HepG2 (cell line): ENCODE results near the gene BCL11B. TPM values are rescaled to one million over a fixed set of nuclear protein-coding genes. Genes with fewer than 3 reads are reported as not detected.

Source experiments
- ATAC-seq: fragments of 200-7000 bp; cut with Tn5 transposase; 3 replicates; pipeline ENCODE4 v1.9.1; 2020; ENCODE audit warnings: mild to moderate bottlenecking, moderate library complexity
- BruUV-seq: library from RNA; stranded (reverse); fragments of 400-500 nt; replicated peaks from 2 replicates; lab custom pipeline; 2021; lab: Mats Ljungman, UMichigan
- CTCF ChIA-PET: fragments of 300-600 bp; formaldehyde crosslinking; extraction: SDS; loops from one replicate; lab custom pipeline; 2021; ENCODE audit warnings: low total read pairs, inconsistent platforms, low intra/inter-chr PET ratio; lab: Yijun Ruan, JAX
- POLR2A ChIA-PET: fragments of 350-600 bp; sonication (Branson Sonifier 250); formaldehyde crosslinking; loops from one replicate; lab custom pipeline; 2020; ENCODE audit warnings: antibody characterized with exemption, inconsistent platforms; lab: Yijun Ruan, JAX
- DNase-seq: peaks from one replicate; pipeline ENCODE4 v3.0.0-alpha.2; 2015; ENCODE audit warnings: low spot score
- FAIRE-seq: peaks from 3 replicates; lab custom pipeline; 2011; peaks lifted over from hg19 to GRCh38; lab: Jason Lieb, UNC
- H2AFZ ChIP-seq: one replicate; pipeline ENCODE4 v1.6.1; 2011; ENCODE audit warnings: low read length, inconsistent platforms
- H3K27ac ChIP-seq: fragments of 300-600 bp; 3 replicates; pipeline ENCODE4 v1.8.0; 2011; ENCODE audit warnings: mixed run types, mild to moderate bottlenecking, mixed read lengths, low read length, inconsistent platforms; ENCODE audit not compliant: insufficient read depth; ENCODE audit errors: extremely low read length
- H3K27me3 ChIP-seq, 2 experiments: fragments of 200-600 bp in 1 of 2; 2 replicates in 1 of 2; 3 replicates in 1 of 2; pipeline versions ENCODE4 v1.6.0 to v1.8.0; 2011; ENCODE audit warnings: low read length in 2 of 2, mild to moderate bottlenecking in 2 of 2, moderate library complexity in 2 of 2, inconsistent platforms in 1 of 2; ENCODE audit not compliant: insufficient read depth in 2 of 2, control insufficient read depth in 1 of 2
- H3K36me3 ChIP-seq, 2 experiments: fragments of 200-600 bp in 1 of 2; replicated peaks in 1 of 2; 2 replicates in 1 of 2; 3 replicates in 1 of 2; pipeline versions ENCODE4 v1.5.1 to v1.8.0; 2011; ENCODE audit warnings: low read length in 2 of 2, inconsistent platforms in 1 of 2; ENCODE audit not compliant: insufficient read depth in 2 of 2, control insufficient read depth in 1 of 2
- H3K4me1 ChIP-seq: 2 replicates; pipeline ENCODE4 v1.5.1; 2012; ENCODE audit warnings: low read length, inconsistent platforms; ENCODE audit not compliant: insufficient read depth
- H3K4me2 ChIP-seq: 2 replicates; pipeline ENCODE4 v1.6.0; 2011; ENCODE audit warnings: low read depth, low read length, inconsistent platforms
- H3K4me3 ChIP-seq, 3 experiments: fragments of 200-600 bp in 1 of 3; sonication (generic), shearing (Covaris generic) in 1 of 3; replicated peaks in 1 of 3; 2 replicates each; pipeline ENCODE4 v1.5.1; 2011 to 2016; ENCODE audit warnings: low read length in 3 of 3, inconsistent platforms in 2 of 3, low read depth in 2 of 3, mild to moderate bottlenecking in 2 of 3, control low read depth in 1 of 3, mixed read lengths in 1 of 3; ENCODE audit not compliant: insufficient read depth in 1 of 3
- H3K79me2 ChIP-seq: one replicate; pipeline ENCODE4 v1.6.1; 2011; ENCODE audit warnings: low read length, inconsistent platforms; ENCODE audit not compliant: insufficient read depth
- H3K9ac ChIP-seq: 2 replicates; pipeline ENCODE4 v1.6.0; 2011; ENCODE audit warnings: mild to moderate bottlenecking, low read depth, low read length, inconsistent platforms; ENCODE audit not compliant: insufficient read depth
- H3K9me3 ChIP-seq: 2 replicates; pipeline ENCODE4 v1.5.1; 2012; ENCODE audit warnings: mild to moderate bottlenecking, low read length
- H4K20me1 ChIP-seq: 2 replicates; pipeline ENCODE4 v1.6.0; 2011; ENCODE audit warnings: inconsistent platforms, mild to moderate bottlenecking, low read length, moderate library complexity; ENCODE audit not compliant: insufficient read depth
- ETV6 ChIP-seq: sonication (generic); formaldehyde crosslinking; conservative IDR thresholded peaks from 2 replicates; pipeline ENCODE4 v1.4.0; 2020; ENCODE audit warnings: missing genetic modification reagents
- MED13 ChIP-seq: sonication (generic); formaldehyde crosslinking; IDR thresholded peaks from 2 replicates; pipeline ENCODE4 v1.5.0; 2020; ENCODE audit warnings: missing genetic modification reagents
- MTA1 ChIP-seq: sonication (generic); formaldehyde crosslinking; IDR thresholded peaks from 2 replicates; pipeline ENCODE4 v1.4.0; 2020; ENCODE audit warnings: missing genetic modification reagents, mild to moderate bottlenecking, borderline replicate concordance
- NFIC ChIP-seq: IDR thresholded peaks from 2 replicates; pipeline ENCODE4 v1.6.1; 2012; ENCODE audit warnings: mild to moderate bottlenecking, low read length, inconsistent platforms
- POLR2G ChIP-seq: fragments of 200-400 bp; formaldehyde crosslinking; IDR thresholded peaks from 2 replicates; pipeline ENCODE4 v1.6.1; 2018; ENCODE audit warnings: mild to moderate bottlenecking, low read depth, low read length, moderate library complexity
- SNAPC2 ChIP-seq: sonication (generic); formaldehyde crosslinking; IDR thresholded peaks from 2 replicates; pipeline ENCODE4 v1.8.1; 2022; ENCODE audit warnings: mild to moderate bottlenecking, missing genetic modification reagents
- SOX6 ChIP-seq, 2 experiments: fragments of 450-650 bp in 1 of 2; sonication (generic) in 1 of 2; formaldehyde crosslinking in 1 of 2; IDR thresholded peaks; 2 replicates each; pipeline versions ENCODE4 v1.4.0 to v1.6.1; 2017 to 2020; ENCODE audit warnings: antibody characterized with exemption in 1 of 2, mild to moderate bottlenecking in 1 of 2, missing genetic modification reagents in 1 of 2
- SP1 ChIP-seq, 2 experiments: fragments of 450-650 bp in 1 of 2; sonication (generic) in 1 of 2; formaldehyde crosslinking in 1 of 2; IDR thresholded peaks; 2 replicates each; pipeline versions ENCODE4 v1.4.0 to v1.6.1; 2016 to 2020; ENCODE audit warnings: missing genetic modification reagents in 1 of 2
- SP4 ChIP-seq: sonication (generic); formaldehyde crosslinking; IDR thresholded peaks from 2 replicates; pipeline ENCODE4 v1.8.1; 2023; ENCODE audit warnings: mild to moderate bottlenecking, missing genetic modification reagents
- XRCC5 ChIP-seq: fragments of 200-400 bp; formaldehyde crosslinking; optimal IDR thresholded peaks from 2 replicates; pipeline ENCODE3; 2017; ENCODE audit warnings: mild to moderate bottlenecking, low read length
- ZMYM4 ChIP-seq: sonication (generic); formaldehyde crosslinking; IDR thresholded peaks from 2 replicates; pipeline ENCODE4 v1.8.1; 2023; ENCODE audit warnings: mild to moderate bottlenecking, missing genetic modification reagents
- ZNF292 ChIP-seq: sonication (generic); formaldehyde crosslinking; IDR thresholded peaks from 2 replicates; pipeline ENCODE4 v1.8.1; 2022; ENCODE audit warnings: mild to moderate bottlenecking, low read depth, missing genetic modification reagents, borderline replicate concordance
- ZNF431 ChIP-seq: sonication (generic); formaldehyde crosslinking; IDR thresholded peaks from 2 replicates; pipeline ENCODE4 v1.9.0; 2022; ENCODE audit warnings: missing genetic modification reagents, low read depth, mild to moderate bottlenecking, borderline replicate concordance
- ZNF720 ChIP-seq: sonication (generic); formaldehyde crosslinking; IDR thresholded peaks from 2 replicates; pipeline ENCODE4 v1.4.0; 2020; ENCODE audit warnings: missing genetic modification reagents
- ZNF747 ChIP-seq: sonication (generic); formaldehyde crosslinking; IDR thresholded peaks from 2 replicates; pipeline ENCODE4 v1.8.1; 2023; ENCODE audit warnings: missing genetic modification reagents, mild to moderate bottlenecking, borderline replicate concordance
- ZNF839 ChIP-seq: sonication (generic); formaldehyde crosslinking; IDR thresholded peaks from 2 replicates; pipeline ENCODE4 v1.4.0; 2020; ENCODE audit warnings: missing genetic modification reagents, mild to moderate bottlenecking, borderline replicate concordance
- WGBS: methylation state at CpG from one replicate; pipeline ENCODE4 v1.1.6; 2017; ENCODE audit warnings: low lambda C conversion rate; 5-methylcytosine and 5-hydroxymethylcytosine counted together
- in situ Hi-C: cut with HindIII; loops from 2 replicates; pipeline ENCODE4 v1.10.0; 2017; ENCODE audit warnings: low pct_unique_long_range_greater_than_20kb; ENCODE audit not compliant: extremely low pct_ligation_motif_present
- intact Hi-C: fragments of 100-400 bp; cut with micrococcal nuclease; formaldehyde crosslinking; loops from one replicate; pipeline ENCODE4 v1.10.0; 2022; ENCODE audit not compliant: unreplicated experiment
- polyA plus RNA-seq, 8 experiments: library from polyadenylated mRNA; depleted of rRNA in 3 of 8; stranded (reverse) in 7 of 8; unstranded in 1 of 8; fragments of >200 nt; fragmentation: Illumina TruSeq in 4 of 8; extraction: Trizol in 4 of 8; gene quantifications; 2 replicates each; pipeline versions ENCODE4 v1.2.1 to v1.2.3, GENCODE V29; 2011 to 2016; ENCODE audit warnings: low read depth in 4 of 8, missing spikeins in 1 of 8, mixed read lengths in 1 of 8; ENCODE audit not compliant: insufficient read depth in 1 of 8
- total RNA-seq, 5 experiments: library from RNA; depleted of rRNA; stranded (reverse); fragments of >200 nt; fragmentation: Illumina TruSeq; extraction: Trizol; gene quantifications; 2 replicates each; pipeline ENCODE4 v1.2.3, GENCODE V29; 2016; ENCODE audit warnings: low read depth in 1 of 5
- TF ChIP-seq, protein P1 (sequence below): sonication (generic); formaldehyde crosslinking; IDR thresholded peaks from 2 replicates; pipeline ENCODE4 v1.9.0; 2021; ENCODE audit warnings: missing genetic modification reagents, borderline replicate concordance

Gene BCL11B
- total and polyA plus RNA-seq, 2 of the 13 experiments (the other 11 are each of a cell fraction or from before 2014, with no cell fraction given), result not detected

DNA sequence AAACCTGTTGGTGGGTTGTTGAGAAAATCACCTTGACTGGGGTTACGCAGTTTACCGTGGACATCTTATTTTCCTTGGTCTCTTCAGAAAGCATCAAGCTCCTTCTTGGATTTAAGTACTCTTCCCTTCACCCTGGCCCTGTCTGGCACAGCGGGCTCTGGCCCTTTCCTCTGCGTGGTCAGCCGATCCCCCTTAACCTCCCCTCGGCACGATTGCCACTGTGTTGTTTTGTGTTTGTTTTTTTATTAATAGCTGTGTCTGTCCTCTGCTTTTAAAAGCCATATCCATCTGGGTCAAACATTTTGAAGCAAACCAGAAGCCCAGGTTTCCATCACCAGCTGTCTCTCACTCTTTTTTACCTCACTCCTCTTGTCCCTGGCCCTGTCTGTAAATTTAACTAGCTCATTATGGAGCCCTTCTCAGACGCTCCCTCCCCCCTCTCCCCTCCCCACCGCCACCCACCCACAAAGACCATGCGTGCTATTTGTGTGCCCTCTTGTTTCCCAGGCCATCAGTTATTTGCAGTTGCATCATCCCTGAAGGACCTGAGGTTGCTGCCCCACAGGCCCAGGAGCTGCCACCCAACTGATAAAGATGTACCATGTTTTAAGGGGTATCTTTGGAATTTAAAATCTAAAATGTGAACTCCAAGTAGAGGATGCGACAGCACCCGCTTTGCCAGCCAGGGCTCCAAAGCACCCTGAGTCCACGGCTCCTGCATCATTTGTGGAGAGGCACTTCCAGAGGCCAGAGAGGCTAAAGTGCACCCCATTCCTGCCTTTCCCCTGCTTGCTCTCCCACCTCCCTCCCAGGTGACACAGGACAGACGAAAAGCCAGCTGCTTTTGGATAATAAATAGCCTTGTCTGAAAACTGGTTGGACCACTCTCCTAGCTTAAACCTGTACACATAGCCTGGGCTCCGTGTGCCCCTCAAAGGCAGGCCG lies 3.9 kb downstream of the BCL11B start:
- Histone ChIP-seq H3K9ac (no peak overlapping the region), H3K4me2 (no peak overlapping the region), H4K20me1 (no peaks in the 10 kb centered on the region), H3K4me1 (peaks cover 17% of the 10 kb centered on the region), H2AFZ (no peak overlapping the region), H3K4me3 (no peak overlapping the region), H3K27me3 (peaks cover 8 to 61% of the 10 kb centered on the region in 2 experiments; a peak in 4 of 5 replicates), H3K9me3 (no peaks in the 10 kb centered on the region), H3K79me2 (no peaks in the 10 kb centered on the region), H3K27ac (no peak overlapping the region), H3K36me3 (no peaks in the 10 kb centered on the region)
- 13% methylated on average over 15 of the region's 16 CpGs for WGBS
- ChIA-PET CTCF (no interaction called here), POLR2A (no interaction called here)
- intact Hi-C loops, result loop anchor here (5.0 to 10.0 kb wide), 3 partner anchors 1131 to 1973 kb away; no protein-coding TSS in a partner anchor
- no peak for DNase-seq
- no peak for ATAC-seq
- in situ Hi-C loops, result loop anchor here (10.0 to 25.0 kb wide), 3 partner anchors 143 to 1281 kb away; no protein-coding TSS in a partner anchor
- no TSS peak for BruUV-seq
- TF ChIP-seq ZNF747 (CRISPR knock-in tag) (no peak), ZMYM4 (CRISPR knock-in tag) (no peak), SNAPC2 (CRISPR knock-in tag) (no peak), XRCC5 (no peak), MED13 (CRISPR knock-in tag) (no peak), POLR2G (no peak), ETV6 (CRISPR knock-in tag) (no peak), SOX6 (IDR thresholded peaks at IDR 0.05) (no peak), SOX6 (CRISPR knock-in tag; IDR thresholded peaks at IDR 0.05) (no peak), ZNF839 (CRISPR knock-in tag) (no peak), ZNF431 (no peak), MTA1 (CRISPR knock-in tag) (no peak), ZNF292 (CRISPR knock-in tag) (no peak), SP1 (IDR thresholded peaks at IDR 0.05) (no peak), SP1 (CRISPR knock-in tag; IDR thresholded peaks at IDR 0.05) (no peak), NFIC (no peak), SP4 (CRISPR knock-in tag) (no peak), ZNF720 (no peak)
- TF ChIP-seq, protein P1, sequence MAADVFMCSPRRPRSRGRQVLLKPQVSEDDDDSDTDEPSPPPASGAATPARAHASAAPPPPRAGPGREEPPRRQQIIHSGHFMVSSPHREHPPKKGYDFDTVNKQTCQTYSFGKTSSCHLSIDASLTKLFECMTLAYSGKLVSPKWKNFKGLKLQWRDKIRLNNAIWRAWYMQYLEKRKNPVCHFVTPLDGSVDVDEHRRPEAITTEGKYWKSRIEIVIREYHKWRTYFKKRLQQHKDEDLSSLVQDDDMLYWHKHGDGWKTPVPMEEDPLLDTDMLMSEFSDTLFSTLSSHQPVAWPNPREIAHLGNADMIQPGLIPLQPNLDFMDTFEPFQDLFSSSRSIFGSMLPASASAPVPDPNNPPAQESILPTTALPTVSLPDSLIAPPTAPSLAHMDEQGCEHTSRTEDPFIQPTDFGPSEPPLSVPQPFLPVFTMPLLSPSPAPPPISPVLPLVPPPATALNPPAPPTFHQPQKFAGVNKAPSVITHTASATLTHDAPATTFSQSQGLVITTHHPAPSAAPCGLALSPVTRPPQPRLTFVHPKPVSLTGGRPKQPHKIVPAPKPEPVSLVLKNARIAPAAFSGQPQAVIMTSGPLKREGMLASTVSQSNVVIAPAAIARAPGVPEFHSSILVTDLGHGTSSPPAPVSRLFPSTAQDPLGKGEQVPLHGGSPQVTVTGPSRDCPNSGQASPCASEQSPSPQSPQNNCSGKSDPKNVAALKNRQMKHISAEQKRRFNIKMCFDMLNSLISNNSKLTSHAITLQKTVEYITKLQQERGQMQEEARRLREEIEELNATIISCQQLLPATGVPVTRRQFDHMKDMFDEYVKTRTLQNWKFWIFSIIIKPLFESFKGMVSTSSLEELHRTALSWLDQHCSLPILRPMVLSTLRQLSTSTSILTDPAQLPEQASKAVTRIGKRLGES, result no peak
- FAIRE-seq, result no peak
